ENCODE results near the gene SDR9C7.

DNA sequence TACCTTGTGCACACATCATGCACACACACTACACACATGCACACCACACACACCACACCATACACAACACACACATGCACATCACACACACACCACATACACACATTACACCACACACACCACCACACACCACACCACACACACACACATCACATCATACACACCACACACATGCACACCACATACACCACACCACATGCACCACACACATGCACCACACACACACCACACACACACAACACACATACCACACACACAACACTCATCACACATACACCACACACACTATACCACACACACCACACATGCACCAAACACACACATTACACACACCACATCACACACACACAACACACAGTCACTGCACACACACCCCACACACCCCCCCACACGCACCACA is 38.1 kb downstream of the SDR9C7 start:
- TF ChIP-seq, protein P1, sequence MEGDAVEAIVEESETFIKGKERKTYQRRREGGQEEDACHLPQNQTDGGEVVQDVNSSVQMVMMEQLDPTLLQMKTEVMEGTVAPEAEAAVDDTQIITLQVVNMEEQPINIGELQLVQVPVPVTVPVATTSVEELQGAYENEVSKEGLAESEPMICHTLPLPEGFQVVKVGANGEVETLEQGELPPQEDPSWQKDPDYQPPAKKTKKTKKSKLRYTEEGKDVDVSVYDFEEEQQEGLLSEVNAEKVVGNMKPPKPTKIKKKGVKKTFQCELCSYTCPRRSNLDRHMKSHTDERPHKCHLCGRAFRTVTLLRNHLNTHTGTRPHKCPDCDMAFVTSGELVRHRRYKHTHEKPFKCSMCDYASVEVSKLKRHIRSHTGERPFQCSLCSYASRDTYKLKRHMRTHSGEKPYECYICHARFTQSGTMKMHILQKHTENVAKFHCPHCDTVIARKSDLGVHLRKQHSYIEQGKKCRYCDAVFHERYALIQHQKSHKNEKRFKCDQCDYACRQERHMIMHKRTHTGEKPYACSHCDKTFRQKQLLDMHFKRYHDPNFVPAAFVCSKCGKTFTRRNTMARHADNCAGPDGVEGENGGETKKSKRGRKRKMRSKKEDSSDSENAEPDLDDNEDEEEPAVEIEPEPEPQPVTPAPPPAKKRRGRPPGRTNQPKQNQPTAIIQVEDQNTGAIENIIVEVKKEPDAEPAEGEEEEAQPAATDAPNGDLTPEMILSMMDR (IDR thresholded peaks at IDR 0.05): no peak
- no peak for TF ChIP-seq POLR2AphosphoS5 (IDR thresholded peaks at IDR 0.05)
- no peak for TF ChIP-seq POLR2A (IDR thresholded peaks at IDR 0.05)
- TF ChIP-seq EP300 (IDR thresholded peaks at IDR 0.05): no peak

All from gastroesophageal sphincter (tissue), 3 donors.